PC-9 (cell line): Measurements from ENCODE around the gene WDR7. TPM values are rescaled to one million over a fixed set of nuclear protein-coding genes. Genes with fewer than 3 reads are reported as not detected.

Source experiments
- BruUV-seq: library from RNA; stranded (reverse); fragments of 400-500 nt; replicated peaks from 2 replicates; lab custom pipeline; 2021; lab: Mats Ljungman, UMichigan
- CTCF ChIA-PET: fragments of 300-600 bp; sonication (Branson Sonifier 250); formaldehyde crosslinking; loops from one replicate; lab custom pipeline; 2022; ENCODE audit warnings: antibody characterized with exemption; lab: Charles Lee
- POLR2A ChIA-PET: fragments of 300-600 bp; sonication (Branson Sonifier 250); formaldehyde crosslinking; loops from one replicate; lab custom pipeline; 2022; ENCODE audit warnings: antibody characterized with exemption; ENCODE audit not compliant: unreplicated experiment; lab: Charles Lee
- DNase-seq, 2 experiments: peaks; one replicate each; pipeline versions ENCODE4 v3.0.0 to v3.0.0-alpha.2; 2015 to 2022; ENCODE audit warnings: mixed read lengths in 1 of 2
- H2AFZ ChIP-seq: fragments of 200-600 bp; sonication (generic); 2 replicates; pipeline ENCODE4 v1.8.1; 2017; ENCODE audit warnings: antibody characterized with exemption
- H3F3A ChIP-seq: fragments of 200-600 bp; sonication (generic); 2 replicates; pipeline ENCODE4 v1.8.1; 2017; ENCODE audit warnings: antibody characterized with exemption, mild to moderate bottlenecking, low read depth; ENCODE audit not compliant: insufficient read depth
- H3K27ac ChIP-seq: fragments of 200-600 bp; sonication (generic); 2 replicates; pipeline ENCODE4 v1.6.1; 2016; ENCODE audit warnings: mixed run types
- H3K27me3 ChIP-seq: fragments of 200-600 bp; sonication (generic); 2 replicates; pipeline ENCODE4 v1.6.1; 2016; ENCODE audit warnings: low read depth, mixed run types; ENCODE audit not compliant: insufficient read depth
- H3K36me3 ChIP-seq: fragments of 200-600 bp; sonication (generic); 2 replicates; pipeline ENCODE4 v1.6.1; 2016; ENCODE audit warnings: low read depth, mixed run types
- H3K4me1 ChIP-seq: fragments of 200-600 bp; sonication (generic); replicated peaks from 2 replicates; pipeline ENCODE4 v1.6.1; 2016; ENCODE audit warnings: mixed run types; ENCODE audit not compliant: insufficient read depth
- H3K4me2 ChIP-seq: fragments of 200-600 bp; sonication (generic); 2 replicates; pipeline ENCODE4 v1.6.1; 2017; ENCODE audit warnings: mixed run types
- H3K4me3 ChIP-seq: fragments of 200-600 bp; sonication (generic); 2 replicates; pipeline ENCODE4 v1.6.1; 2016; ENCODE audit warnings: mixed run types
- H3K79me2 ChIP-seq: fragments of 200-600 bp; sonication (generic); 2 replicates; pipeline ENCODE4 v1.6.1; 2017; ENCODE audit warnings: low read depth, mixed run types
- H3K9me2 ChIP-seq: fragments of 200-600 bp; sonication (generic); 2 replicates; pipeline ENCODE4 v1.8.1; 2017; ENCODE audit warnings: mild to moderate bottlenecking; ENCODE audit not compliant: insufficient read depth
- H3K9me3 ChIP-seq: fragments of 200-600 bp; sonication (generic); 2 replicates; pipeline ENCODE4 v1.8.1; 2016; ENCODE audit warnings: low read depth; ENCODE audit not compliant: insufficient read depth
- H4K20me1 ChIP-seq: fragments of 200-600 bp; sonication (generic); 2 replicates; pipeline ENCODE4 v1.8.1; 2017; ENCODE audit not compliant: insufficient read depth
- EZH2 ChIP-seq: fragments of 200-600 bp; sonication (generic); IDR thresholded peaks from 2 replicates; pipeline ENCODE4 v1.8.0; 2017; ENCODE audit warnings: antibody characterized with exemption, low read depth
- intact Hi-C: fragments of 100-400 bp; cut with micrococcal nuclease; formaldehyde crosslinking; loops from one replicate; pipeline ENCODE4 v1.10.0; 2022; ENCODE audit not compliant: unreplicated experiment
- total RNA-seq: library from RNA; stranded (reverse); gene quantifications from 2 replicates; pipeline ENCODE4 v1.2.3, GENCODE V29; 2021
- TF ChIP-seq, protein P1 (sequence below): fragments of 200-600 bp; sonication (generic); conservative IDR thresholded peaks from 2 replicates; pipeline ENCODE4 v1.6.1; 2017; ENCODE audit warnings: mixed run types, antibody characterized with exemption, mild to moderate bottlenecking, moderate library complexity

Gene WDR7
- total RNA-seq, 1 experiment from 2014 or later, result 7.7 TPM

DNA sequence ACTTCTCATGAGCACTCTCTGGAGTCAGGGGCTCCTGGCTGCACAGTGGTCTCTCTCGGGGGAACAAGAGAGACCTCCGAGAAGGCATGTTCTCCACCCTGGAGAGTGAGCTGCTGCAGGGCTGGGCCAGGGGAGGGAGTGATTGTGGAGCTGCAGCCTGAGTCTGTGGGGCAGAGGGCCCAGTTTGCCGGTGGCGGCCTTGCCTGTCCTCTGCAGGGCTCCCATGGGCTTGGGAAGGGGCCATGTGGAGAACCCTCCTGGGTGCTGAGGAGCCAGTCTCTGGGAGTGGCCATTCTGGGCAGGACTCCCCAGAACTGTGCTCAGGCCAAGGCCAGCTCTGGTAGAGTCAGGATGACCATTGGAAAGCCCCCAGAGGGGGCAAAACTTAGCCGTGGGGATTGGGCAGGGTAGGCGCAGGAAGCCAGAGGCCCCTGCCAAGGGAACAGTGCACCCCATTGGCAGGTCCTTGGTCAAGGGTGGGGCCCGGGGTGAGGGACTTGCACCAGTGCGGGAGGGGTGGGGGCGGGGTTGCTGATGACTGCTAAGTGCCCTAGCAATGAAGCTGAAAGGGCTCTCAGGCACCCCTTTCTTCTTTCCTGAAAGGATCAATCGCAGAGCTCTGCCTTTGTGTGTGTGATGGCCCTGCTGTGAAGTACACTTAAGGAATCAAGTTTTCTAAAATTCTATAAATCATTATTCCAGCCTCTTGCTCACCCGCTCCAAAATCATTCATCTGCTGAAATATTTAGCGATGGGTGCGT lies 426.0 kb downstream of the WDR7 start:
- Histone ChIP-seq H3K9me2 (no peaks in the 10 kb centered on the region), H3K36me3 (no peaks in the 10 kb centered on the region), H4K20me1 (no peaks in the 10 kb centered on the region), H2AFZ (no peak overlapping the region), H3K4me1 (no peaks in the 10 kb centered on the region), H3K4me2 (no peak overlapping the region), H3F3A (no peaks in the 10 kb centered on the region), H3K27ac (no peak overlapping the region), H3K27me3 (no peaks in the 10 kb centered on the region), H3K79me2 (no peaks in the 10 kb centered on the region), H3K9me3 (no peaks in the 10 kb centered on the region), H3K4me3 (no peak overlapping the region)
- intact Hi-C loops, result no loop called here
- no peak for TF ChIP-seq EZH2
- ChIA-PET CTCF (no interaction called here), POLR2A (no interaction called here)
- no TSS peak for BruUV-seq
- DNase-seq, result no peak

DNA sequence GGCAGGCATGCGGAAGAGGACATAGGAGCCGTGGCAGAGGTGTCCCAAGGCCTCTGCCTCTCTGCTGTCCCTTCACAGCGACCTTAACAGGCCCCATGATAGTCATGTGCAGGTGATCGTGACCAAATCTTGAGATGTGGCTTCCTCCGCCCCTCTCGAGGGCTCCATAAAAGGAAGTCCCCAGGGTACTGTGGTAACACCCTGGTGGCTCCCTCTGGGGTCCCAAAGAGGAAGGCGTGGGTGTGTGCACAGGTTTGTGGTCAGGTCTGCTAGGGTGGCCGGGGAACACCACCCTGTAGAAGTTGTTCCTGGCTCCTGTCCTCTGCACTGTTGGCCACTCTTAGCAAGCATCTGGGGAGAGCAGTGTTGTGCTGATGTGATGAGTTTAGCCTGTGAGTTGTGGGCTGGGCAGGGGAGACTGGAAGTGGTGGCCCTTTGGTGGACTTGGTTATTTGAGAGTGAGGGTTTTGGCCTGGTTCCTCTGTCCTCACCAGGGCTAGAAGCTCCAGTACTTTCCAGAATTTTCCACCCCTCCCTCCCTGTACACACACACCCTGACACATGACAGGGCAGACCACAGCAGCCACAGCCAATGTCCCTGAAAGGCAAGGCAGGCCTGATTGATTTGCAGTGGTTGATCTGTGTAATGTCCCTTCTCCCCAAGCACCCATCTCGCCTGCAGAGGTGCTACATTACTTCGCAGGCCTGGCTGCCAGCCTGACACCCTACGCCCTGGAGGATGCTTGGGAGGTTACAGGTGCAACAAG lies 426.8 kb downstream of the WDR7 start:
- no peak overlapping the region for H2AFZ ChIP-seq
- H3K4me2 ChIP-seq, result no peak overlapping the region
- no peak overlapping the region for H3K4me3 ChIP-seq
- DNase-seq, result no peak
- ChIA-PET CTCF (no interaction called here), POLR2A (no interaction called here)
- intact Hi-C loops, result no loop called here
- no peaks in the 10 kb centered on the region for H3K79me2 ChIP-seq
- no peaks in the 10 kb centered on the region for H3K36me3 ChIP-seq
- no peaks in the 10 kb centered on the region for H3K4me1 ChIP-seq
- H3K9me3 ChIP-seq, result no peaks in the 10 kb centered on the region
- no TSS peak for BruUV-seq
- H3K9me2 ChIP-seq, result no peaks in the 10 kb centered on the region
- no peaks in the 10 kb centered on the region for H3F3A ChIP-seq
- H4K20me1 ChIP-seq, result no peaks in the 10 kb centered on the region
- no peak overlapping the region for H3K27ac ChIP-seq
- TF ChIP-seq, protein P1, sequence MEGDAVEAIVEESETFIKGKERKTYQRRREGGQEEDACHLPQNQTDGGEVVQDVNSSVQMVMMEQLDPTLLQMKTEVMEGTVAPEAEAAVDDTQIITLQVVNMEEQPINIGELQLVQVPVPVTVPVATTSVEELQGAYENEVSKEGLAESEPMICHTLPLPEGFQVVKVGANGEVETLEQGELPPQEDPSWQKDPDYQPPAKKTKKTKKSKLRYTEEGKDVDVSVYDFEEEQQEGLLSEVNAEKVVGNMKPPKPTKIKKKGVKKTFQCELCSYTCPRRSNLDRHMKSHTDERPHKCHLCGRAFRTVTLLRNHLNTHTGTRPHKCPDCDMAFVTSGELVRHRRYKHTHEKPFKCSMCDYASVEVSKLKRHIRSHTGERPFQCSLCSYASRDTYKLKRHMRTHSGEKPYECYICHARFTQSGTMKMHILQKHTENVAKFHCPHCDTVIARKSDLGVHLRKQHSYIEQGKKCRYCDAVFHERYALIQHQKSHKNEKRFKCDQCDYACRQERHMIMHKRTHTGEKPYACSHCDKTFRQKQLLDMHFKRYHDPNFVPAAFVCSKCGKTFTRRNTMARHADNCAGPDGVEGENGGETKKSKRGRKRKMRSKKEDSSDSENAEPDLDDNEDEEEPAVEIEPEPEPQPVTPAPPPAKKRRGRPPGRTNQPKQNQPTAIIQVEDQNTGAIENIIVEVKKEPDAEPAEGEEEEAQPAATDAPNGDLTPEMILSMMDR, result no peak
- no peak for TF ChIP-seq EZH2
- no peaks in the 10 kb centered on the region for H3K27me3 ChIP-seq

DNA sequence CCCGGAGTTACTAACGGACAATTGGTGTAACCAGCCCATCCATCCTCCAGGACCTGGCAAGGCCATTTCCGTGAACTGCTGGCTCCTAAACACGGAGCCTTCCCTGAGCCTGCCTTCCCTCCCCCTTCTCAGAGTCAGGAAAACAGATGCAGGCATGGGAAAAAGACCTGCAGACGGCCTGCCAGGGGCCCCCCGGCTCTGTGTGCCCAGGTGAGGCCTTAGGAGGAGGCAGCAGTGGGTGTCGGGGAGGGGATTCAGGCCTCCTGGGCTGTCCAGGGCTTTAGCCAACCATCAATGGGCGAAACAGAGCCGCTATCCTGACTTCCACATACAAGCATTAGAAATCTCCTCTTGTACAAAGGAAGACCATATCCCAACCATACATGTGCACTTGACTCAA lies 427.5 kb downstream of the WDR7 start:
- Histone ChIP-seq H4K20me1 (no peaks in the 10 kb centered on the region), H3K4me3 (no peak overlapping the region), H3K27me3 (no peaks in the 10 kb centered on the region), H3K4me1 (no peaks in the 10 kb centered on the region), H3K36me3 (no peaks in the 10 kb centered on the region), H2AFZ (no peak overlapping the region), H3K9me3 (no peaks in the 10 kb centered on the region), H3K4me2 (no peak overlapping the region), H3F3A (no peaks in the 10 kb centered on the region), H3K27ac (no peak overlapping the region), H3K9me2 (no peaks in the 10 kb centered on the region), H3K79me2 (no peaks in the 10 kb centered on the region)
- no TSS peak for BruUV-seq
- no peak for DNase-seq
- intact Hi-C loops, result no loop called here
- ChIA-PET POLR2A (no interaction called here), CTCF (no interaction called here)
- no peak for TF ChIP-seq EZH2
- TF ChIP-seq, protein P1, result no peak
